NB4 (cell line): ENCODE results near the gene CARMIL1.

ENCODE experiments used
- CTCF ChIP-seq: IDR thresholded peaks from one replicate; pipeline ENCODE4 v1.5.1; 2012; ENCODE audit warnings: low read depth, low read length
- POLR2A ChIP-seq: IDR thresholded peaks from 2 replicates; pipeline ENCODE4 v1.6.1; 2011; ENCODE audit warnings: mild to moderate bottlenecking; ENCODE audit not compliant: insufficient read length; ENCODE audit errors: extremely low read depth
- TF ChIP-seq, protein P1 (sequence below): IDR thresholded peaks from 2 replicates; pipeline ENCODE4 v1.6.1; 2011; ENCODE audit warnings: low read depth, low read length

DNA sequence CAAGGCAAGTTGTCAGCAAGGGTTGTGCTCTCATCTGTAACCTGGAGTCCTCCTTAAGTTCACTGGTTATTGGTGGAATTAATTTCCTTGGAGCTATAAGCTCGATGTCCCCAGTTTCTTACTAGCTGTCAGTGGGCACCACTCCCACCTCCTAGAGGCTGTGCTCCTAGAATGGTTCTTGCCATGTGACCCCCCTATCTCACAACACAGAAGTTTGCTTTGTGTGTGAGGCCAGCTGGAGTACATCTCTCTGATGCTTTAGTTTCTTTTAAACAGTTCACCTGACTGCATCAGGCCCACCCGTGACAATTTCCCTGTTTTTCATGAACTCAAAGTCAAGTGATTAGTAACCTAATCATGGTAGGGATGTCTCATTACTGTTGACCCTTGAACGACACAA is 193.7 kb downstream of the CARMIL1 start:
- TF ChIP-seq CTCF = no peak
- TF ChIP-seq, protein P1, sequence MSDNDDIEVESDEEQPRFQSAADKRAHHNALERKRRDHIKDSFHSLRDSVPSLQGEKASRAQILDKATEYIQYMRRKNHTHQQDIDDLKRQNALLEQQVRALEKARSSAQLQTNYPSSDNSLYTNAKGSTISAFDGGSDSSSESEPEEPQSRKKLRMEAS = no peak
- TF ChIP-seq POLR2A = no peak
